Omental fat pad (tissue), 4 donors: ENCODE measurements around the gene PDLIM7. TPM values are rescaled to one million over a fixed set of nuclear protein-coding genes. Genes with fewer than 3 reads are reported as not detected.

Experiments
- ATAC-seq: fragments of 150-250 bp; one replicate; pipeline ENCODE4 v1.9.1; 2016; ENCODE audit warnings: mild to moderate bottlenecking, moderate library complexity; ENCODE audit not compliant: low FRiP score
- DNase-seq: peaks from one replicate; pipeline ENCODE4 v3.0.0-alpha.2; 2019; ENCODE audit warnings: low spot score
- CTCF ChIP-seq, 3 donors: fragments of 450-650 bp; IDR thresholded peaks; one replicate each; pipeline ENCODE4 v1.5.1; 2016 to 2017; ENCODE audit warnings: antibody characterized with exemption in 3 of 3, mild to moderate bottlenecking in 3 of 3, moderate library complexity in 2 of 3
- total RNA-seq, 4 donors: library from RNA; depleted of rRNA; stranded (reverse); fragments of >200 nt; gene quantifications; one replicate each; pipeline ENCODE4 v1.1.0, GENCODE V29; 2016

The PDLIM7 gene
- total RNA-seq, 4 donors from 2014 or later = 20.0 to 63.2 (median 34.2) TPM

- ATAC-seq = peak; percentile 74
- peak in 2 of 3 donors; percentile 90 to 94 for TF ChIP-seq CTCF (IDR thresholded peaks at IDR 0.05)
- peak; percentile 88 for DNase-seq
These were observed 42.9 kb downstream of the PDLIM7 start for GRCh38 chr5:177454397-177455035.

- DNase-seq (no peak), ATAC-seq (no peak)
- TF ChIP-seq CTCF (IDR thresholded peaks at IDR 0.05) = no peak
These were observed 43.5 kb downstream of the PDLIM7 start for GRCh38 chr5:177453852-177454396.

- ATAC-seq = no peak
- DNase-seq = no peak
- TF ChIP-seq CTCF (IDR thresholded peaks at IDR 0.05) = no peak
These were observed 44.4 kb downstream of the PDLIM7 start for GRCh38 chr5:177452688-177453638.

- ATAC-seq (no peak), DNase-seq (no peak)
- TF ChIP-seq CTCF (IDR thresholded peaks at IDR 0.05) = no peak
These were observed 46.6 kb downstream of the PDLIM7 start for GRCh38 chr5:177450667-177451424.

- DNase-seq (no peak), ATAC-seq (no peak)
- TF ChIP-seq CTCF (IDR thresholded peaks at IDR 0.05) = no peak
These were observed 48.0 kb downstream of the PDLIM7 start for GRCh38 chr5:177449140-177450061.
